Activated naive CD4-positive, alpha-beta T cell treated with anti-CD3 and anti-CD28 coated beads, Interleukin-2, amount 10 ng/mL, durations not matched to agents 7 days and 5 days (primary cell): ENCODE measurements around the gene GRIN2D.

Source experiments
- CTCF ChIA-PET: fragments of 350-600 bp; sonication (Branson Sonifier 250); formaldehyde crosslinking; loops from one replicate; lab custom pipeline; 2021; ENCODE audit warnings: antibody characterized with exemption; lab: Charles Lee
- DNase-seq: peaks from one replicate; pipeline ENCODE4 v3.0.0-alpha.2; 2020
- H3K27ac Mint-ChIP-seq: one replicate; pipeline ENCODE4 v1.8.0; 2021; ENCODE audit warnings: mild to moderate bottlenecking, moderate library complexity, mixed read lengths
- H3K27me3 Mint-ChIP-seq: one replicate; pipeline ENCODE4 v1.8.0; 2021; ENCODE audit warnings: mild to moderate bottlenecking, mixed read lengths
- H3K36me3 Mint-ChIP-seq: one replicate; pipeline ENCODE4 v1.8.0; 2021; ENCODE audit warnings: mixed read lengths
- H3K4me1 Mint-ChIP-seq: one replicate; pipeline ENCODE4 v1.8.0; 2021; ENCODE audit warnings: mixed read lengths
- H3K4me3 Mint-ChIP-seq: one replicate; pipeline ENCODE4 v1.8.0; 2021; ENCODE audit warnings: mild to moderate bottlenecking, moderate library complexity, mixed read lengths
- H3K9me3 Mint-ChIP-seq: one replicate; pipeline ENCODE4 v1.8.0; 2021; ENCODE audit warnings: mixed read lengths

GRIN2D gene

GRCh38 chr19:48396016-48396823 lies 2.8 kb downstream of the GRIN2D start:
- Mint-ChIP-seq H3K27ac (no peak overlapping the region), H3K4me3 (no peak overlapping the region)

GRCh38 chr19:48396824-48397176 lies 3.3 kb downstream of the GRIN2D start:
- Mint-ChIP-seq H3K36me3 (peaks cover 6% of the 10 kb centered on the region), H3K4me3 (no peak overlapping the region), H3K27me3 (peaks cover 84% of the 10 kb centered on the region), H3K4me1 (peaks cover 41% of the 10 kb centered on the region), H3K9me3 (peaks cover 3% of the 10 kb centered on the region), H3K27ac (no peak overlapping the region)
- CTCF ChIA-PET = no interaction called here
- no peak for DNase-seq

More at GRCh38 chr19:48396016-48396823, 2.8 kb downstream of the GRIN2D start:
- Mint-ChIP-seq H3K27me3 (peaks cover 85% of the 10 kb centered on the region), H3K9me3 (peaks cover 3% of the 10 kb centered on the region), H3K4me1 (peaks cover 44% of the 10 kb centered on the region), H3K36me3 (peaks cover 6% of the 10 kb centered on the region)
- CTCF ChIA-PET = interaction anchor here (0.6 kb wide), 1 partner anchor 85 kb away, joined by 3 read pairs; no protein-coding TSS in a partner anchor
- DNase-seq = no peak

DNA sequence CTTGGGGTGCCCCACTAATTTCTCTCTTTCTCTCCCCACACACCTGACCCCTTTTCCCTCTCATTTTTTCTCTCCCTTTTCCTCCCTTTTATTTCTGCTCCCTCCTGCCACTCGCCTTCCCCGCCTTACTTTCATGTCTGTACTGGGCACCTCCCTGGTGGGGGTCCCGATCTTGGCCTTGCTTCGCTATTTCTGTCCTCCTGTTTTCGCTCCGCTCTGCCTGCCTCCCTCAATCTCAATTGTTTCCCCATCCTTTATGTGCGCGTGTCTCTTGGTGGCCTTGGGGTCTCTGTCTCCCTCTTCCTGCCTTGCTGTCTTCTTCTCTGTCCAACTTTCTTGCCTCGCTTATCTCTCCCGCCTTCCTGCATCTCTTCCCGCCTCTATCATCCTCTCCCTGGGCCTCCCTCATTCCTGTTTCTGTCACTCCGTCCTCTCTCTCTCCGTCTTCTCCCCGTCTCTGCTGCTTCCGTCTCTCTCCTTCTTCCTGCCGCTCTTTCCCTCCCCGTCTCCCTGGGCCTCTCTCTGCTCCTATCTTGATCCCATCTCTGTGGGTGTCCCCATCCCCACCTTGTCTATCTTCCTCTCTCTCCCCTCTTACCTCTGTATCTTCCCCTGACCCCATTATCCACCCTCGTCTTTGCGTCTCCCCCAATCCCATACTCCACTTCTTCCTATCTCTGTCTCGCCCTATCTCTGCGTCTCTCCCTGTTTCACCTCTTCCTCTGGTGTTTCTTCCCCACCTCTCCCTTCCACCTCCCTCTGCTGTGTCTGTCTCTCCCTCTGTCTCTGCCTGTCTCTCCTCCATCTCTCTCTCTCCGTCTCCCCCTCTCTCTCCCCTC lies 4.0 kb downstream of the GRIN2D start:
- no peak for DNase-seq
- Mint-ChIP-seq H3K27me3 (peaks cover 77% of the 10 kb centered on the region), H3K4me3 (peak overlapping the region; percentile 84), H3K36me3 (peaks cover 6% of the 10 kb centered on the region), H3K27ac (peak overlapping the region; percentile 53), H3K4me1 (peaks cover 41% of the 10 kb centered on the region), H3K9me3 (peaks cover 3% of the 10 kb centered on the region)
- CTCF ChIA-PET = no interaction called here

DNA sequence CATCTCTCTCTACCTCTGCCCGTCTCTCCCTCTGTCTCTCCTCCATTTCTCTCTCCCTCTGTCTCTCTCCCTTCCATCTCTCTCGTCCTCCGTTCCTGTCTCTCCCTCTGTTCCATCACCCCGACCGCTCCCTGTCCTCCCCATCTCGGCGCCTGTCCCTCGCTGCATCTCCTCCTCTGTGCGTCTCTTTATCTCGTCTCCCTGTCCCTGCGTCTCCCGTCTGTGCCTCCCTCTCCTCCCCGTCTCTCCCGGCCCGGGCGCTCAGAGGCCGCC lies 4.6 kb downstream of the GRIN2D start:
- Mint-ChIP-seq H3K4me1 (peaks cover 38% of the 10 kb centered on the region), H3K4me3 (peak overlapping the region; percentile 84), H3K9me3 (peaks cover 3% of the 10 kb centered on the region), H3K27ac (peak overlapping the region; percentile 53), H3K27me3 (peaks cover 71% of the 10 kb centered on the region), H3K36me3 (peaks cover 6% of the 10 kb centered on the region)
- DNase-seq = peak; percentile 32
- CTCF ChIA-PET = no interaction called here

- CTCF ChIA-PET = interaction anchor here (1.6 kb wide), 1 partner anchor 7 kb away, joined by 7 read pairs; the partner anchor contains the start of gene KDELR1
- peak overlapping the region; percentile 65 for H3K27ac Mint-ChIP-seq
- H3K4me1 Mint-ChIP-seq = peaks cover 40% of the 10 kb centered on the region
- H3K27me3 Mint-ChIP-seq = peaks cover 66% of the 10 kb centered on the region
- peaks cover 3% of the 10 kb centered on the region for H3K9me3 Mint-ChIP-seq
- H3K4me3 Mint-ChIP-seq = peak overlapping the region; percentile 84
- peak; percentile 91 for DNase-seq
- H3K36me3 Mint-ChIP-seq = peaks cover 6% of the 10 kb centered on the region
Observed at GRCh38 chr19:48398375-48399235, 5.1 kb downstream of the GRIN2D start.

DNA sequence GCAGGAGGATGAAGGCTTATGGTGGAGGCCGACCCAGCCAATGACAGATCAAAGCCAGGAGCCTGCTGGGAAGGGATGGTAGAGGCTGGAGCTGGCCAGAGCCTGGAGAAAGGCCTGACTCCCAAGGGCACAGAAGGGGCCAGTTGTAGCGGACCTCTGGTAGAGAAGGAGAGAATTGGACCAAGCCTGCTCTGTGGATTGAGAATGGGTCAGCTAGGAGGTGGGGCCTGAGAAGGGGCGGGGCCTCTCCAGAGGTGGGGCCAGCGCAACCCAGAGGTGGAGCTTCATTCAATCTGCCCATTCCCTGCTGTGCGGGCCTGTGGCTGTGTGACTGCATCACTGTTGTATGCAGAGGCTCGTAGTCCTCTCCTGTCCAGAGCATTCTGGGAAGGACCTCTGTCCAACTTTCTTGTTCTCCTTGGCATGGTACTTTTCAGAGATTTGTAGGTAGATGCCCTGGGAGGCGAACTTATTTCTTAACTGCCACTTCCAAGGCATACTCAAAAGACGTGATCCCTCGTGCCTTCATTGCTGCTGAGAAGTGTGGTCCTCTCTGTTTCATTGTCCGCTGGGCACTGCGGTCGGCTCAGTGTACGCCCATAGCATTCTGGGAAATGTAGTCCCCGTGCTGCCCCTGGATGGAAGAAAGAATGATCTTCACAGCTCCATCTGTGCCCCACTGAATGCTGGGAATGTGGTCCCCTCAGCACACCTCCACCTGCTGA lies 6.7 kb downstream of the GRIN2D start:
- peak; percentile 49 for DNase-seq
- CTCF ChIA-PET = interaction anchor here (1.6 kb wide), 1 partner anchor 8 kb away, joined by 7 read pairs; the partner anchor contains the start of gene KDELR1
- Mint-ChIP-seq H3K4me1 (peaks cover 38% of the 10 kb centered on the region), H3K4me3 (no peak overlapping the region), H3K36me3 (peaks cover 6% of the 10 kb centered on the region), H3K9me3 (peaks cover 3% of the 10 kb centered on the region), H3K27ac (no peak overlapping the region), H3K27me3 (peaks cover 50% of the 10 kb centered on the region)

DNA sequence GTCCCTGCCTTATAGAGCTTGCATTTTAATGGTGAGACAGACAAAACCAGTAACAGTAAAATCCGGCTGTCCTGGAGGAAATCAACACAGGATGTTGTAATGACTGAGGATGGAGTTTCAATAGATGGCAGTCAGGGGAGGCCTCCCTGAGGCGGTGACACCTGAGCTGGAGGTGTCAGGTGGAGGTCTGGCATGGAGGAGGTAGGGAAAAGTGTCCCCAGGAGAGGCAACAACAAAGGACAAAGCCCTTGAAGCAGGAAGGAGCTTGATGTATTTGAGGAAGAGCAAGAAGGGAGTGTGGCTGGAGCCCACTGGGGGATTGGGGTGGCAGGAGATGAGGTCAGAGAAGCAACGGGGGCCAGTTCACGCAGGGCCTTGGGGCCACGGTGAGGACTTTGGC lies 7.8 kb downstream of the GRIN2D start:
- Mint-ChIP-seq H3K9me3 (peaks cover 3% of the 10 kb centered on the region), H3K36me3 (peaks cover 6% of the 10 kb centered on the region), H3K4me1 (peaks cover 29% of the 10 kb centered on the region), H3K27ac (peak overlapping the region; percentile 8), H3K27me3 (peaks cover 40% of the 10 kb centered on the region), H3K4me3 (no peak overlapping the region)
- CTCF ChIA-PET = interaction anchor here (1.6 kb wide), 1 partner anchor 10 kb away, joined by 11 read pairs; the partner anchor contains the start of gene KDELR1
- no peak for DNase-seq

- H3K9me3 Mint-ChIP-seq = peaks cover 3% of the 10 kb centered on the region
- no peak overlapping the region for H3K4me3 Mint-ChIP-seq
- H3K4me1 Mint-ChIP-seq = peaks cover 18% of the 10 kb centered on the region
- H3K27me3 Mint-ChIP-seq = peaks cover 34% of the 10 kb centered on the region
- CTCF ChIA-PET = interaction anchor here (1.0 to 2.3 kb wide), 3 partner anchors 11 to 70 kb away, joined by 3 to 10 read pairs (median 4); partner anchors contain the start of gene KDELR1
- peak; percentile 74 for DNase-seq
- H3K36me3 Mint-ChIP-seq = no peaks in the 10 kb centered on the region
- H3K27ac Mint-ChIP-seq = peak overlapping the region; percentile 33
Observed at GRCh38 chr19:48403606-48404005, 10.1 kb downstream of the GRIN2D start.

GRCh38 chr19:48405010-48405659 lies 11.7 kb downstream of the GRIN2D start:
- no peaks in the 10 kb centered on the region for H3K9me3 Mint-ChIP-seq

DNA sequence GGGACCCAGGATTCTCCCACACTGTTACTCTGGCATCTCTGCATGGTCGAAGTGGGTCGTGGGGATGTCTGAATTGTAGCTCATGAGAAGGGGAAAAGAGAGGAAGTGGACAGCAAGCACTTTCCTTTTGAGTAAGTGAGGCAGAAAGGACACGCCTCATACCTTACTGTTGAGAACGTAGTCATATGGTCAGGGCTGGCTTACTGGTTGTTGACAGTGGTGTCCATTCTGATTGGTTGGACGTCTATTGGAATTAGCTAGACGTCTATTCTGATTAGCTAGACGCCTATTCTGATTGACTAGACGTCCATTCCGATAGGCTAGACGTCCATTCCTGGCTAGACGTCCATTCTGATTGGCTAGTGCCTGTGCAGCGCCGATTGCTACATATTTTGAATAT lies 12.4 kb downstream of the GRIN2D start:
- peaks cover 31% of the 10 kb centered on the region for H3K27me3 Mint-ChIP-seq

More at GRCh38 chr19:48405010-48405659, 11.7 kb downstream of the GRIN2D start:
- Mint-ChIP-seq H3K36me3 (no peaks in the 10 kb centered on the region), H3K27ac (no peak overlapping the region), H3K4me1 (peaks cover 7% of the 10 kb centered on the region), H3K27me3 (peaks cover 29% of the 10 kb centered on the region), H3K4me3 (no peak overlapping the region)
- CTCF ChIA-PET = interaction anchor here (2.3 kb wide), 1 partner anchor 14 kb away, joined by 10 read pairs; the partner anchor contains the start of gene KDELR1
- no peak for DNase-seq

DNA sequence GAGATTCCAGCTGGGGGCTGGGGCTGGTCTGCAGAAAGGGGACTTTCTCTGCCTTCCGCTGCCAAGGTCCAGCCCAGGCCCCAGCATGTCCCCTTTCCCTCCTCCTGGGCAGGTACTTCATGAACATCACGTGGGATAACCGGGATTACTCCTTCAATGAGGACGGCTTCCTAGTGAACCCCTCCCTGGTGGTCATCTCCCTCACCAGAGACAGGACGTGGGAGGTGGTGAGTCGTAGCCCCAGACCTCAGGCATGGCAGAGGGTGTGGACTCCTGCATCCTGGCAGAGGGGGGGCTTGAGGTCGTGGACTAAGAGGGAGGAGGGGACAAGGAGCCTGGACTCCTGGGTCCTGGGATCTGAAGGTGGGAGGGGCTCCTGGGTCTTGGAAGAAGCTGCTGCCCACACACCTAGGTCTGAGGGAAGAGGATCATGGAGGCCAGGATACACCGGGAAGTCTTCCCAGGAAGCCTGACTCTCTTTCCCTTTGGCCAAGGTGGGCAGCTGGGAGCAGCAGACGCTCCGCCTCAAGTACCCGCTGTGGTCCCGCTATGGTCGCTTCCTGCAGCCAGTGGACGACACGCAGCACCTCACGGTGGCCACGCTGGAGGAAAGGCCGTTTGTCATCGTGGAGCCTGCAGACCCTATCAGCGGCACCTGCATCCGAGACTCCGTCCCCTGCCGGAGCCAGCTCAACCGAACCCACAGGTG lies 20.6 kb downstream of the GRIN2D start:
- no peaks in the 10 kb centered on the region for H3K9me3 Mint-ChIP-seq
- H3K27me3 Mint-ChIP-seq = peaks cover 82% of the 10 kb centered on the region
- H3K27ac Mint-ChIP-seq = no peak overlapping the region
- no peak overlapping the region for H3K4me3 Mint-ChIP-seq
- no peaks in the 10 kb centered on the region for H3K36me3 Mint-ChIP-seq
- CTCF ChIA-PET = interaction anchor here (0.7 kb wide), 1 partner anchor 10 kb away, joined by 4 read pairs; no protein-coding TSS in a partner anchor
- DNase-seq = no peak
- peaks cover 31% of the 10 kb centered on the region for H3K4me1 Mint-ChIP-seq

More for the DNA sequence above, 12.4 kb downstream of the GRIN2D start:
- no peak for DNase-seq
- no peak overlapping the region for H3K4me3 Mint-ChIP-seq
- CTCF ChIA-PET = no interaction called here
- H3K4me1 Mint-ChIP-seq = peaks cover 4% of the 10 kb centered on the region
- no peaks in the 10 kb centered on the region for H3K36me3 Mint-ChIP-seq
- no peaks in the 10 kb centered on the region for H3K9me3 Mint-ChIP-seq
- H3K27ac Mint-ChIP-seq = no peak overlapping the region

DNA sequence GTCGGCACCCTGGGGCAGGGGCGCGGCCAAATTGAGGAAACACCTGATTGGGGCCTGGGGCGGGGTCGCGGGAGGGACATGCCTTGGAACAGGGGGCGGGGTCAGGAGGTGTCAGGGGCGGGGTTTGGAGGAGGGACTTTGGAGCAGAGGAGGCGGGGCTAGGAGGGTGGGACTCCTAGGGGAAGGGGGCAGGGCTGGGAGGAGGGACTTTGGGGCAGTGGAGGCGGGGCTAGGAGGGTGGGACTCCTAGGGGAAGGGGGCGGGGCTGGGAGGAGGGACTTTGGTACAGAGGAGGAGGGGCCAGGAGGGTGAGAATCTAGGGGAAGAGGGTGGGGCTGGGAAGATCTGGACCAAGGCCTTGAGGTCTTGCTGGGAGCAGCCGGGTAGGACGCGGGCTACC lies 21.9 kb downstream of the GRIN2D start:
- peaks cover 83% of the 10 kb centered on the region for H3K27me3 Mint-ChIP-seq
- H3K9me3 Mint-ChIP-seq = no peaks in the 10 kb centered on the region
- H3K36me3 Mint-ChIP-seq = no peaks in the 10 kb centered on the region
- peaks cover 34% of the 10 kb centered on the region for H3K4me1 Mint-ChIP-seq
- DNase-seq = peak; percentile 84
- CTCF ChIA-PET = interaction anchor here (1.0 kb wide), 1 partner anchor 24 kb away, joined by 3 read pairs; the partner anchor contains the start of gene KDELR1
- no peak overlapping the region for H3K27ac Mint-ChIP-seq
- peak overlapping the region; percentile 33 for H3K4me3 Mint-ChIP-seq
